HepG2 (cell line): ENCODE results near the gene PRKG1. TPM values are rescaled to one million over a fixed set of nuclear protein-coding genes. Genes with fewer than 3 reads are reported as not detected.

Experiments
- ATAC-seq: fragments of 200-7000 bp; cut with Tn5 transposase; 3 replicates; pipeline ENCODE4 v1.9.1; 2020; ENCODE audit warnings: mild to moderate bottlenecking, moderate library complexity
- BruUV-seq: library from RNA; stranded (reverse); fragments of 400-500 nt; replicated peaks from 2 replicates; lab custom pipeline; 2021; lab: Mats Ljungman, UMichigan
- CTCF ChIA-PET: fragments of 300-600 bp; formaldehyde crosslinking; extraction: SDS; loops from one replicate; lab custom pipeline; 2021; ENCODE audit warnings: low total read pairs, inconsistent platforms, low intra/inter-chr PET ratio; lab: Yijun Ruan, JAX
- POLR2A ChIA-PET: fragments of 350-600 bp; sonication (Branson Sonifier 250); formaldehyde crosslinking; loops from one replicate; lab custom pipeline; 2020; ENCODE audit warnings: antibody characterized with exemption, inconsistent platforms; lab: Yijun Ruan, JAX
- DNase-seq: peaks from one replicate; pipeline ENCODE4 v3.0.0-alpha.2; 2015; ENCODE audit warnings: low spot score
- FAIRE-seq: peaks from 3 replicates; lab custom pipeline; 2011; peaks lifted over from hg19 to GRCh38; lab: Jason Lieb, UNC
- H2AFZ ChIP-seq: one replicate; pipeline ENCODE4 v1.6.1; 2011; ENCODE audit warnings: low read length, inconsistent platforms
- H3K27ac ChIP-seq: fragments of 300-600 bp; 3 replicates; pipeline ENCODE4 v1.8.0; 2011; ENCODE audit warnings: mixed run types, mild to moderate bottlenecking, mixed read lengths, low read length, inconsistent platforms; ENCODE audit not compliant: insufficient read depth; ENCODE audit errors: extremely low read length
- H3K27me3 ChIP-seq, 2 experiments: fragments of 200-600 bp in 1 of 2; 2 replicates in 1 of 2; 3 replicates in 1 of 2; pipeline versions ENCODE4 v1.6.0 to v1.8.0; 2011; ENCODE audit warnings: low read length in 2 of 2, mild to moderate bottlenecking in 2 of 2, moderate library complexity in 2 of 2, inconsistent platforms in 1 of 2; ENCODE audit not compliant: insufficient read depth in 2 of 2, control insufficient read depth in 1 of 2
- H3K36me3 ChIP-seq, 2 experiments: fragments of 200-600 bp in 1 of 2; replicated peaks in 1 of 2; 2 replicates in 1 of 2; 3 replicates in 1 of 2; pipeline versions ENCODE4 v1.5.1 to v1.8.0; 2011; ENCODE audit warnings: low read length in 2 of 2, inconsistent platforms in 1 of 2; ENCODE audit not compliant: insufficient read depth in 2 of 2, control insufficient read depth in 1 of 2
- H3K4me1 ChIP-seq: 2 replicates; pipeline ENCODE4 v1.5.1; 2012; ENCODE audit warnings: low read length, inconsistent platforms; ENCODE audit not compliant: insufficient read depth
- H3K4me2 ChIP-seq: 2 replicates; pipeline ENCODE4 v1.6.0; 2011; ENCODE audit warnings: low read depth, low read length, inconsistent platforms
- H3K4me3 ChIP-seq, 3 experiments: fragments of 200-600 bp in 1 of 3; sonication (generic), shearing (Covaris generic) in 1 of 3; replicated peaks in 1 of 3; 2 replicates each; pipeline ENCODE4 v1.5.1; 2011 to 2016; ENCODE audit warnings: low read length in 3 of 3, inconsistent platforms in 2 of 3, low read depth in 2 of 3, mild to moderate bottlenecking in 2 of 3, control low read depth in 1 of 3, mixed read lengths in 1 of 3; ENCODE audit not compliant: insufficient read depth in 1 of 3
- H3K79me2 ChIP-seq: one replicate; pipeline ENCODE4 v1.6.1; 2011; ENCODE audit warnings: low read length, inconsistent platforms; ENCODE audit not compliant: insufficient read depth
- H3K9ac ChIP-seq: 2 replicates; pipeline ENCODE4 v1.6.0; 2011; ENCODE audit warnings: mild to moderate bottlenecking, low read depth, low read length, inconsistent platforms; ENCODE audit not compliant: insufficient read depth
- H3K9me3 ChIP-seq: 2 replicates; pipeline ENCODE4 v1.5.1; 2012; ENCODE audit warnings: mild to moderate bottlenecking, low read length
- H4K20me1 ChIP-seq: 2 replicates; pipeline ENCODE4 v1.6.0; 2011; ENCODE audit warnings: inconsistent platforms, mild to moderate bottlenecking, low read length, moderate library complexity; ENCODE audit not compliant: insufficient read depth
- CENPT ChIP-seq: sonication (generic); formaldehyde crosslinking; IDR thresholded peaks from 2 replicates; pipeline ENCODE4 v1.8.0; 2022; ENCODE audit warnings: low read depth, mild to moderate bottlenecking, moderate library complexity, missing genetic modification reagents
- GMEB2 ChIP-seq: IDR thresholded peaks from 2 replicates; pipeline ENCODE4 v1.6.1; 2016; ENCODE audit warnings: missing biosample characterization, missing genetic modification reagents, low read depth
- HHEX ChIP-seq: IDR thresholded peaks from 2 replicates; pipeline ENCODE4 v1.6.1; 2016; ENCODE audit warnings: control low read depth
- KDM1A ChIP-seq: IDR thresholded peaks from 2 replicates; pipeline ENCODE4 v1.6.1; 2016; ENCODE audit warnings: missing compliant biosample characterization
- NAIF1 ChIP-seq: sonication (generic); formaldehyde crosslinking; IDR thresholded peaks from 2 replicates; pipeline ENCODE4 v1.5.0; 2020; ENCODE audit warnings: mild to moderate bottlenecking, missing genetic modification reagents, borderline replicate concordance
- POLR2A ChIP-seq, 2 experiments: IDR thresholded peaks; 2 replicates each; pipeline ENCODE4 v1.6.1; 2011; ENCODE audit warnings: low read depth in 2 of 2, low read length in 2 of 2, mild to moderate bottlenecking in 1 of 2, moderate library complexity in 1 of 2; ENCODE audit not compliant: insufficient read depth in 1 of 2
- SRF ChIP-seq: IDR thresholded peaks from 2 replicates; pipeline ENCODE4 v1.6.1; 2011; ENCODE audit warnings: mild to moderate bottlenecking, low read depth, low read length, moderate library complexity
- TGIF2 ChIP-seq: IDR thresholded peaks from 2 replicates; pipeline ENCODE4 v1.6.1; 2016; ENCODE audit warnings: control low read depth, missing compliant biosample characterization
- TOPORS ChIP-seq: sonication (generic); formaldehyde crosslinking; IDR thresholded peaks from 2 replicates; pipeline ENCODE4 v1.8.0; 2023; ENCODE audit warnings: mild to moderate bottlenecking, missing genetic modification reagents
- ZFP62 ChIP-seq: sonication (generic); formaldehyde crosslinking; IDR thresholded peaks from 2 replicates; pipeline ENCODE4 v1.4.0; 2020; ENCODE audit warnings: missing genetic modification reagents
- ZKSCAN5 ChIP-seq: sonication (generic); formaldehyde crosslinking; IDR thresholded peaks from 2 replicates; pipeline ENCODE4 v1.5.1; 2020; ENCODE audit warnings: mild to moderate bottlenecking, missing genetic modification reagents
- ZNF577 ChIP-seq: sonication (generic); formaldehyde crosslinking; IDR thresholded peaks from 2 replicates; pipeline ENCODE4 v1.4.0; 2020; ENCODE audit warnings: mild to moderate bottlenecking, low read depth, missing genetic modification reagents, borderline replicate concordance
- ZNF670 ChIP-seq: sonication (generic); formaldehyde crosslinking; IDR thresholded peaks from 2 replicates; pipeline ENCODE4 v1.8.0; 2022; ENCODE audit warnings: mild to moderate bottlenecking, missing genetic modification reagents, borderline replicate concordance
- ZNF749 ChIP-seq: sonication (generic); formaldehyde crosslinking; IDR thresholded peaks from 2 replicates; pipeline ENCODE4 v1.8.0; 2022; ENCODE audit warnings: mild to moderate bottlenecking, missing genetic modification reagents, moderate library complexity, borderline replicate concordance
- WGBS: methylation state at CpG from one replicate; pipeline ENCODE4 v1.1.6; 2017; ENCODE audit warnings: low lambda C conversion rate; 5-methylcytosine and 5-hydroxymethylcytosine counted together
- in situ Hi-C: cut with HindIII; loops from 2 replicates; pipeline ENCODE4 v1.10.0; 2017; ENCODE audit warnings: low pct_unique_long_range_greater_than_20kb; ENCODE audit not compliant: extremely low pct_ligation_motif_present
- intact Hi-C: fragments of 100-400 bp; cut with micrococcal nuclease; formaldehyde crosslinking; loops from one replicate; pipeline ENCODE4 v1.10.0; 2022; ENCODE audit not compliant: unreplicated experiment
- polyA plus RNA-seq, 8 experiments: library from polyadenylated mRNA; depleted of rRNA in 3 of 8; stranded (reverse) in 7 of 8; unstranded in 1 of 8; fragments of >200 nt; fragmentation: Illumina TruSeq in 4 of 8; extraction: Trizol in 4 of 8; gene quantifications; 2 replicates each; pipeline versions ENCODE4 v1.2.1 to v1.2.3, GENCODE V29; 2011 to 2016; ENCODE audit warnings: low read depth in 4 of 8, missing spikeins in 1 of 8, mixed read lengths in 1 of 8; ENCODE audit not compliant: insufficient read depth in 1 of 8
- total RNA-seq, 5 experiments: library from RNA; depleted of rRNA; stranded (reverse); fragments of >200 nt; fragmentation: Illumina TruSeq; extraction: Trizol; gene quantifications; 2 replicates each; pipeline ENCODE4 v1.2.3, GENCODE V29; 2016; ENCODE audit warnings: low read depth in 1 of 5
- TF ChIP-seq, protein P1 (sequence below): sonication (generic); formaldehyde crosslinking; IDR thresholded peaks from 2 replicates; pipeline ENCODE4 v1.5.0; 2020; ENCODE audit warnings: missing genetic modification reagents, mild to moderate bottlenecking, borderline replicate concordance

PRKG1 gene
- total and polyA plus RNA-seq, 2 of the 13 experiments (the other 11 are each of a cell fraction or from before 2014, with no cell fraction given) = 0.01 TPM; not detected in 1

GRCh38 chr10:51242393-51242792, 168.1 kb downstream of the PRKG1 start:
- H3K27ac ChIP-seq = no peak overlapping the region
- FAIRE-seq (no peak), ATAC-seq (no peak), DNase-seq (no peak)
- no peaks in the 10 kb centered on the region for H3K27me3 ChIP-seq
- H3K9ac ChIP-seq = no peak overlapping the region
- no TSS peak for BruUV-seq
- no peak overlapping the region for H3K4me2 ChIP-seq
- no peaks in the 10 kb centered on the region for H4K20me1 ChIP-seq
- in situ Hi-C loops (no loop called here), intact Hi-C loops (no loop called here)
- H3K4me1 ChIP-seq = no peaks in the 10 kb centered on the region
- H2AFZ ChIP-seq = no peak overlapping the region
- ChIA-PET POLR2A (no interaction called here), CTCF (no interaction called here)
- H3K4me3 ChIP-seq = no peak overlapping the region
- 0% methylated on average over 2 of the region's 2 CpGs for WGBS
- TF ChIP-seq SRF (no peak), POLR2A (IDR thresholded peaks at IDR 0.05; ENCODE audit: insufficient read depth in 1 of 2, low read depth in 2 of 2, low read length in 2 of 2) (no peak), HHEX (CRISPR knock-in tag) (no peak), ZKSCAN5 (CRISPR knock-in tag) (no peak), ZNF749 (CRISPR knock-in tag) (no peak), KDM1A (CRISPR knock-in tag) (no peak), ZFP62 (CRISPR knock-in tag) (no peak), NAIF1 (CRISPR knock-in tag) (no peak), ZNF577 (CRISPR knock-in tag) (no peak), TGIF2 (CRISPR knock-in tag) (no peak), TOPORS (no peak), GMEB2 (CRISPR knock-in tag) (no peak), CENPT (no peak), ZNF670 (CRISPR knock-in tag) (no peak)
- TF ChIP-seq, protein P1, sequence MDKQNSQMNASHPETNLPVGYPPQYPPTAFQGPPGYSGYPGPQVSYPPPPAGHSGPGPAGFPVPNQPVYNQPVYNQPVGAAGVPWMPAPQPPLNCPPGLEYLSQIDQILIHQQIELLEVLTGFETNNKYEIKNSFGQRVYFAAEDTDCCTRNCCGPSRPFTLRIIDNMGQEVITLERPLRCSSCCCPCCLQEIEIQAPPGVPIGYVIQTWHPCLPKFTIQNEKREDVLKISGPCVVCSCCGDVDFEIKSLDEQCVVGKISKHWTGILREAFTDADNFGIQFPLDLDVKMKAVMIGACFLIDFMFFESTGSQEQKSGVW (CRISPR knock-in tag) = no peak
- H3K9me3 ChIP-seq = no peaks in the 10 kb centered on the region
- H3K79me2 ChIP-seq = no peaks in the 10 kb centered on the region
- H3K36me3 ChIP-seq = no peaks in the 10 kb centered on the region
